ENCODE measurements around the gene GALC.

The GALC gene

DNA sequence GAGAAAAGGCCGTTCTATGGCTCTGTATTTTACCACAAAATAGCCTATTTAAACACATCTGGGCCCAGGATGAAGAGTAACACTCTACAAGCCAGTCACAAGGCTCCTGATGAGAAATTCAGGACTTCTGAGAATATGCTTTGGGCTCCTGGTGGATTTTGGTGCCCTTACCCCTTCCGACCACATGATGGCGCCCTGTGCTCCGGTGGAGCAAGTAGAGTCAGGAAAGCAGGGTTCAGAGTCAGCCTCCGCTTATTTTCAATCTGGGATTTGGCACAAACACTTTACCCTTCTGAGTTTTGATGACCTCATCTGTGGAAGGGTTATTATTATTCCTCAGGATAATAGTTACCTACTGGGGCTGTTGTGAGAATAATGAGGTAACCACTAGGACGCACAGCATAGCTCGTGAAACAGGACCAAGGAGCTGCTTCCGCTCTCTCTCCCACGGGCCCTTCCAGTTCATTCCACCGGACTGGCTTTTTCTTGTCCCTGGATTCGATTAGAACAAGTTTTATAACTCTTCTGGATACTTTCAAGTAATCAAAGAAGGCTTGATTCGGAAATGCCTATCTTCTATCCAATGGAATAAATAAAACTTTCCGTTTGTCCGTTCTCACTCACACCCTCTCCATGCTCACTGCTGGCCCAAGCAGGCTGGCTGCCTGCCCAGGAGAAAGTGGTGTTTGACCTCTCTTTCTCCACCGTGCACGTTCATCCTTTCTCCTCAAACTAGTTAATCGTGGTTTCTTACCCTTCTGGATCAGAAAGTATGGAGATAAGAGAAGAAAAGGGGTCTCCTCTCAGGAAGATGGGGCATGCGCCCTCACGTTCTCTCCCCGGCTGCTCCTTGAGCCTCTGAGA lies 104.6 kb downstream of the GALC start:
- no peaks in the 10 kb centered on the region for H3K27me3 ChIP-seq (ENCODE audit: low read depth, low read length)
- no peak overlapping the region for H3K9ac ChIP-seq (ENCODE audit: low read length)
- H2AFZ ChIP-seq (ENCODE audit: low read depth, low read length) = no peak overlapping the region
- H3K9me3 ChIP-seq (ENCODE audit: insufficient read depth, low read length) = no peaks in the 10 kb centered on the region
- H3K79me2 ChIP-seq (ENCODE audit: low read length) = no peaks in the 10 kb centered on the region
- no peaks in the 10 kb centered on the region for H3K36me3 ChIP-seq (replicated peaks; ENCODE audit: low read depth, low read length)
- no peak overlapping the region for H3K27ac ChIP-seq (ENCODE audit: low read length)
- no peaks in the 10 kb centered on the region for H3K4me1 ChIP-seq (ENCODE audit: low read length)
- TF ChIP-seq, protein P1, sequence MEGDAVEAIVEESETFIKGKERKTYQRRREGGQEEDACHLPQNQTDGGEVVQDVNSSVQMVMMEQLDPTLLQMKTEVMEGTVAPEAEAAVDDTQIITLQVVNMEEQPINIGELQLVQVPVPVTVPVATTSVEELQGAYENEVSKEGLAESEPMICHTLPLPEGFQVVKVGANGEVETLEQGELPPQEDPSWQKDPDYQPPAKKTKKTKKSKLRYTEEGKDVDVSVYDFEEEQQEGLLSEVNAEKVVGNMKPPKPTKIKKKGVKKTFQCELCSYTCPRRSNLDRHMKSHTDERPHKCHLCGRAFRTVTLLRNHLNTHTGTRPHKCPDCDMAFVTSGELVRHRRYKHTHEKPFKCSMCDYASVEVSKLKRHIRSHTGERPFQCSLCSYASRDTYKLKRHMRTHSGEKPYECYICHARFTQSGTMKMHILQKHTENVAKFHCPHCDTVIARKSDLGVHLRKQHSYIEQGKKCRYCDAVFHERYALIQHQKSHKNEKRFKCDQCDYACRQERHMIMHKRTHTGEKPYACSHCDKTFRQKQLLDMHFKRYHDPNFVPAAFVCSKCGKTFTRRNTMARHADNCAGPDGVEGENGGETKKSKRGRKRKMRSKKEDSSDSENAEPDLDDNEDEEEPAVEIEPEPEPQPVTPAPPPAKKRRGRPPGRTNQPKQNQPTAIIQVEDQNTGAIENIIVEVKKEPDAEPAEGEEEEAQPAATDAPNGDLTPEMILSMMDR (IDR thresholded peaks at IDR 0.05; ENCODE audit: low read depth, low read length) = peak; percentile 87
- TF ChIP-seq EZH2phosphoT487 (IDR thresholded peaks at IDR 0.05; ENCODE audit: low read depth) = no peak
- no peak overlapping the region for H3K4me2 ChIP-seq (ENCODE audit: low read length)
- H3K4me3 ChIP-seq (ENCODE audit: low read length) = no peak overlapping the region
- H4K20me1 ChIP-seq (ENCODE audit: insufficient read depth, low read length) = no peaks in the 10 kb centered on the region

DNA sequence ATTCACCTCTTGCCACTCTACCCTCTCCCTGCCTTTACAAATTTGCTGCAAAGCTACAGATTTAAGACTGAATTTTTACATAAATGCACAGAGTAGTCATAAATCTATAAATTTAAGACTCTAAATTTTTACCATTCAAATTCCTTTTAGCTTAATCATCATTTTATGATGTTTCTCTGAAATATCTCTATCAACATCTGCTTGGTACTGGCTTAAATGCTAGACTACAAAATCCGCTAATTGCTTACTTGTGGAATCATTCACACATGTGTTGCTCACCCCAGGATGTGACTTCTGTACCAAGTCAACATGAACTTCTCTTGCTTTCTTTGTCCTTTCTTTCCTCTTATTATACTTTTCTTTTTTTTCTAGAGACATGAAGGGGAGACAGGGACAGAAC lies 109.2 kb downstream of the GALC start:
- Histone ChIP-seq H3K27me3 (ENCODE audit: low read depth, low read length) (no peaks in the 10 kb centered on the region), H3K36me3 (replicated peaks; ENCODE audit: low read depth, low read length) (no peaks in the 10 kb centered on the region), H3K4me2 (ENCODE audit: low read length) (no peak overlapping the region), H4K20me1 (ENCODE audit: insufficient read depth, low read length) (no peaks in the 10 kb centered on the region), H2AFZ (ENCODE audit: low read depth, low read length) (no peak overlapping the region), H3K9me3 (ENCODE audit: insufficient read depth, low read length) (no peaks in the 10 kb centered on the region), H3K4me1 (ENCODE audit: low read length) (no peaks in the 10 kb centered on the region), H3K27ac (ENCODE audit: low read length) (no peak overlapping the region), H3K4me3 (ENCODE audit: low read length) (no peak overlapping the region), H3K79me2 (ENCODE audit: low read length) (no peaks in the 10 kb centered on the region), H3K9ac (ENCODE audit: low read length) (no peak overlapping the region)
- no peak for TF ChIP-seq EZH2phosphoT487 (IDR thresholded peaks at IDR 0.05; ENCODE audit: low read depth)
- TF ChIP-seq, protein P1 (IDR thresholded peaks at IDR 0.05; ENCODE audit: low read depth, low read length) = no peak

Measured in OCI-LY3 (cell line).